H9 (cell line): ENCODE results near the gene UNC5C. TPM values are rescaled to one million over a fixed set of nuclear protein-coding genes. Genes with fewer than 3 reads are reported as not detected.

Source experiments
- DNase-seq: peaks from one replicate; pipeline ENCODE4 v3.0.0-alpha.2; 2017
- H2AFZ ChIP-seq: one replicate; pipeline ENCODE4 v1.6.1; 2013; ENCODE audit warnings: mild to moderate bottlenecking, low read length, control low read depth, moderate library complexity
- H2AK5ac ChIP-seq: 2 replicates; pipeline ENCODE4 v1.6.1; 2013; ENCODE audit warnings: low read length, control low read depth, mixed read lengths; ENCODE audit not compliant: insufficient read length
- H2BK120ac ChIP-seq: one replicate; pipeline ENCODE4 v1.6.1; 2013; ENCODE audit warnings: low read depth, mild to moderate bottlenecking, low read length, control low read depth, inconsistent platforms; ENCODE audit not compliant: poor library complexity, severe bottlenecking
- H2BK12ac ChIP-seq: 2 replicates; pipeline ENCODE4 v1.6.1; 2013; ENCODE audit warnings: low read length, control low read depth, mixed read lengths, low read depth; ENCODE audit not compliant: insufficient read length
- H2BK15ac ChIP-seq: 2 replicates; pipeline ENCODE4 v1.6.1; 2013; ENCODE audit warnings: low read depth, low read length, control low read depth
- H2BK20ac ChIP-seq: one replicate; pipeline ENCODE4 v1.6.1; 2013; ENCODE audit warnings: low read depth, mild to moderate bottlenecking, low read length, control low read depth, inconsistent platforms; ENCODE audit not compliant: poor library complexity, severe bottlenecking
- H2BK5ac ChIP-seq: 2 replicates; pipeline ENCODE4 v1.6.1; 2013; ENCODE audit warnings: low read length, control low read depth, mixed read lengths; ENCODE audit not compliant: insufficient read length
- H3K14ac ChIP-seq: 2 replicates; pipeline ENCODE4 v1.6.1; 2013; ENCODE audit warnings: low read length, control low read depth; ENCODE audit not compliant: insufficient read depth
- H3K18ac ChIP-seq: 2 replicates; pipeline ENCODE4 v1.6.1; 2013; ENCODE audit warnings: low read depth, mild to moderate bottlenecking, mixed read lengths, low read length, control low read depth; ENCODE audit not compliant: insufficient read length
- H3K23ac ChIP-seq: 2 replicates; pipeline ENCODE4 v1.6.1; 2013; ENCODE audit warnings: low read length, control low read depth, mixed read lengths, low read depth; ENCODE audit not compliant: insufficient read length
- H3K23me2 ChIP-seq: 2 replicates; pipeline ENCODE4 v1.6.1; 2013; ENCODE audit warnings: low read depth, mild to moderate bottlenecking, mixed read lengths, low read length, control low read depth; ENCODE audit not compliant: insufficient read length, poor library complexity, severe bottlenecking
- H3K27ac ChIP-seq: 2 replicates; pipeline ENCODE4 v1.5.1; 2013; ENCODE audit warnings: low read length, control low read depth, mixed read lengths, low read depth; ENCODE audit not compliant: insufficient read length
- H3K27me3 ChIP-seq: 2 replicates; pipeline ENCODE4 v1.6.1; 2013; ENCODE audit warnings: low read length, control low read depth, inconsistent platforms; ENCODE audit not compliant: insufficient read depth
- H3K4ac ChIP-seq: 2 replicates; pipeline ENCODE4 v1.6.1; 2013; ENCODE audit warnings: low read depth, mild to moderate bottlenecking, control low read depth, inconsistent platforms, low read length, moderate library complexity
- H3K4me1 ChIP-seq: 2 replicates; pipeline ENCODE4 v1.6.1; 2013; ENCODE audit warnings: low read length, control low read depth, inconsistent platforms; ENCODE audit not compliant: insufficient read depth
- H3K4me2 ChIP-seq: 2 replicates; pipeline ENCODE4 v1.6.1; 2013; ENCODE audit warnings: low read length, control low read depth, mixed read lengths; ENCODE audit not compliant: insufficient read length, insufficient read depth
- H3K56ac ChIP-seq: 2 replicates; pipeline ENCODE4 v1.6.1; 2013; ENCODE audit warnings: low read depth, mild to moderate bottlenecking, mixed read lengths, low read length, control low read depth; ENCODE audit not compliant: insufficient read length
- H3K79me1 ChIP-seq: 2 replicates; pipeline ENCODE4 v1.6.1; 2013; ENCODE audit warnings: low read depth, mild to moderate bottlenecking, moderate library complexity, low read length, control low read depth, inconsistent platforms; ENCODE audit not compliant: insufficient read depth, poor library complexity, severe bottlenecking
- H3K79me2 ChIP-seq: 2 replicates; pipeline ENCODE4 v1.6.1; 2013; ENCODE audit warnings: low read length, control low read depth, inconsistent platforms; ENCODE audit not compliant: insufficient read depth
- H3K9ac ChIP-seq: 2 replicates; pipeline ENCODE4 v1.6.1; 2013; ENCODE audit warnings: low read length, control low read depth, mixed read lengths; ENCODE audit not compliant: insufficient read length; ENCODE audit errors: extremely low read depth
- H3K9me3 ChIP-seq: one replicate; pipeline ENCODE4 v1.6.1; 2013; ENCODE audit warnings: low read depth, low read length, inconsistent platforms; ENCODE audit not compliant: control insufficient read depth
- H3T11ph ChIP-seq: one replicate; pipeline ENCODE4 v1.6.1; 2013; ENCODE audit warnings: mild to moderate bottlenecking, low read length, control low read depth, inconsistent platforms
- H4K20me1 ChIP-seq: one replicate; pipeline ENCODE4 v1.6.1; 2013; ENCODE audit not compliant: control insufficient read depth, insufficient read length, insufficient read depth
- H4K5ac ChIP-seq: 2 replicates; pipeline ENCODE4 v1.6.1; 2013; ENCODE audit warnings: low read depth, mild to moderate bottlenecking, mixed read lengths, low read length, control low read depth; ENCODE audit not compliant: insufficient read length
- H4K8ac ChIP-seq: replicated peaks from 2 replicates; pipeline ENCODE4 v1.6.1; 2013; ENCODE audit warnings: low read length, control low read depth, mixed read lengths, low read depth; ENCODE audit not compliant: insufficient read length
- H4K91ac ChIP-seq: 2 replicates; pipeline ENCODE4 v1.6.1; 2013; ENCODE audit warnings: low read depth, mild to moderate bottlenecking, moderate library complexity, mixed read lengths, low read length, control low read depth; ENCODE audit not compliant: insufficient read length
- H3K27ac Mint-ChIP-seq, 3 experiments: 2 replicates in 2 of 3; 3 replicates in 1 of 3; pipeline ENCODE4 v1.8.0; 2020 to 2021; ENCODE audit warnings: mixed read lengths in 3 of 3, mild to moderate bottlenecking in 1 of 3, moderate library complexity in 1 of 3
- H3K27me3 Mint-ChIP-seq: 2 replicates; pipeline ENCODE4 v1.8.0; 2021; ENCODE audit warnings: low read depth, mild to moderate bottlenecking, moderate library complexity, mixed read lengths
- H3K36me3 Mint-ChIP-seq, 3 experiments: 2 replicates in 2 of 3; 3 replicates in 1 of 3; pipeline ENCODE4 v1.8.0; 2020 to 2021; ENCODE audit warnings: low read depth in 3 of 3, mixed read lengths in 3 of 3; ENCODE audit not compliant: insufficient read depth in 1 of 3
- H3K4me1 Mint-ChIP-seq, 2 experiments: 2 replicates each; pipeline ENCODE4 v1.8.0; 2020; ENCODE audit warnings: mixed read lengths in 2 of 2
- H3K4me3 Mint-ChIP-seq, 2 experiments: 2 replicates in 1 of 2; 3 replicates in 1 of 2; pipeline ENCODE4 v1.8.0; 2020 to 2021; ENCODE audit warnings: mild to moderate bottlenecking in 2 of 2, mixed read lengths in 2 of 2, moderate library complexity in 1 of 2
- H3K9me3 Mint-ChIP-seq, 2 experiments: 2 replicates in 1 of 2; 3 replicates in 1 of 2; pipeline ENCODE4 v1.8.0; 2020; ENCODE audit warnings: mild to moderate bottlenecking in 2 of 2, mixed read lengths in 2 of 2, moderate library complexity in 1 of 2
- WGBS: extraction: QIAGEN DNeasy Blood & Tissue Kit; methylation state at CpG from one replicate; pipeline ENCODE4 v1.1.7; 2013; ENCODE audit warnings: missing lambda C conversion rate, low lambda C conversion rate, mixed read lengths; ENCODE audit not compliant: insufficient read length; ENCODE audit errors: extremely low coverage; 5-methylcytosine and 5-hydroxymethylcytosine counted together
- total RNA-seq: library from RNA; stranded (reverse); gene quantifications from 2 replicates; pipeline ENCODE4 v1.2.1, GENCODE V29; 2021
- TF ChIP-seq, protein P1 (sequence below): fragments of 200-600 bp; sonication (generic); conservative IDR thresholded peaks from 3 replicates; pipeline ENCODE4 v1.8.0; 2021; ENCODE audit warnings: antibody characterized with exemption, mild to moderate bottlenecking

UNC5C gene
- total RNA-seq, 1 experiment from 2014 or later, result not detected

DNA sequence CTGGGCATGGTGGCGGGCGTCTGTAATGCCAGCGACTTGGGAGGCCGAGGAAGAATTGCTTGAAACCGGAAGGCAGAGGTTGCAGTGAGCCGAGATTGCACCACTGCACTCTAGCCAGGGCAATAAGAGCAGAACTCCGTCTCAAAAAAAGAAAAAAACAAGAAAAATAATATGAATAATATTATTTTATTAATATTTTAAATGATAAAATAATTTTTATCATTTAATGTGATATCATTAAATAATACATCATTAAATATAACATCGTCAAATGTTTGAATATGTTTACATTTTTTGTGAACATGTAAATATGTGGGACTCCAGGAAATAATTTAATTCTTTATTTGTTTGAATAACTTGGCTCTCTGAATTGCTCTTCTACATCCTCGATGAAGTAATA lies 15.5 kb downstream of the UNC5C start:
- no peaks in the 10 kb centered on the region for H3K4me1 ChIP-seq
- H3K56ac ChIP-seq, result no peak overlapping the region
- H3K4ac ChIP-seq, result no peak overlapping the region
- H2BK20ac ChIP-seq, result no peak overlapping the region
- no peaks in the 10 kb centered on the region for H4K20me1 ChIP-seq
- H3K79me1 ChIP-seq, result no peaks in the 10 kb centered on the region
- H3K18ac ChIP-seq, result no peak overlapping the region
- H2BK120ac ChIP-seq, result no peak overlapping the region
- TF ChIP-seq, protein P1, sequence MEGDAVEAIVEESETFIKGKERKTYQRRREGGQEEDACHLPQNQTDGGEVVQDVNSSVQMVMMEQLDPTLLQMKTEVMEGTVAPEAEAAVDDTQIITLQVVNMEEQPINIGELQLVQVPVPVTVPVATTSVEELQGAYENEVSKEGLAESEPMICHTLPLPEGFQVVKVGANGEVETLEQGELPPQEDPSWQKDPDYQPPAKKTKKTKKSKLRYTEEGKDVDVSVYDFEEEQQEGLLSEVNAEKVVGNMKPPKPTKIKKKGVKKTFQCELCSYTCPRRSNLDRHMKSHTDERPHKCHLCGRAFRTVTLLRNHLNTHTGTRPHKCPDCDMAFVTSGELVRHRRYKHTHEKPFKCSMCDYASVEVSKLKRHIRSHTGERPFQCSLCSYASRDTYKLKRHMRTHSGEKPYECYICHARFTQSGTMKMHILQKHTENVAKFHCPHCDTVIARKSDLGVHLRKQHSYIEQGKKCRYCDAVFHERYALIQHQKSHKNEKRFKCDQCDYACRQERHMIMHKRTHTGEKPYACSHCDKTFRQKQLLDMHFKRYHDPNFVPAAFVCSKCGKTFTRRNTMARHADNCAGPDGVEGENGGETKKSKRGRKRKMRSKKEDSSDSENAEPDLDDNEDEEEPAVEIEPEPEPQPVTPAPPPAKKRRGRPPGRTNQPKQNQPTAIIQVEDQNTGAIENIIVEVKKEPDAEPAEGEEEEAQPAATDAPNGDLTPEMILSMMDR, result no peak
- no peak overlapping the region for H4K8ac ChIP-seq
- no peaks in the 10 kb centered on the region for H3K9me3 Mint-ChIP-seq
- H3K23ac ChIP-seq, result no peak overlapping the region
- no peak overlapping the region for H2BK15ac ChIP-seq
- H2BK5ac ChIP-seq, result no peak overlapping the region
- H3K36me3 Mint-ChIP-seq, result no peaks in the 10 kb centered on the region
- no peak overlapping the region for H2BK12ac ChIP-seq
- H3K23me2 ChIP-seq, result no peaks in the 10 kb centered on the region
- no peak overlapping the region for H3K4me2 ChIP-seq
- no peak for DNase-seq
- no peaks in the 10 kb centered on the region for H3K9me3 ChIP-seq
- no peak overlapping the region for H3T11ph ChIP-seq
- WGBS, result no CpG with 5 or more reads among the region's 9 CpGs
- H3K4me1 Mint-ChIP-seq, result no peaks in the 10 kb centered on the region
- no peaks in the 10 kb centered on the region for H3K27me3 ChIP-seq
- no peak overlapping the region for H3K27ac Mint-ChIP-seq
- no peaks in the 10 kb centered on the region for H3K27me3 Mint-ChIP-seq
- H4K91ac ChIP-seq, result no peak overlapping the region
- no peaks in the 10 kb centered on the region for H3K79me2 ChIP-seq
- no peak overlapping the region for H3K27ac ChIP-seq
- H3K9ac ChIP-seq, result no peak overlapping the region
- no peak overlapping the region for H3K14ac ChIP-seq
- H4K5ac ChIP-seq, result no peak overlapping the region
- H2AK5ac ChIP-seq, result no peak overlapping the region
- H3K4me3 Mint-ChIP-seq, result no peak overlapping the region
- no peak overlapping the region for H2AFZ ChIP-seq
